H1 (cell line): ENCODE results near the gene LDB1. TPM values are rescaled to one million over a fixed set of nuclear protein-coding genes. Genes with fewer than 3 reads are reported as not detected.

ENCODE experiments used
- CTCF ChIA-PET: fragments of 300-600 bp; sonication (Branson Sonifier 250); formaldehyde crosslinking; loops from one replicate; lab custom pipeline; 2021; ENCODE audit not compliant: partially characterized antibody; lab: Charles Lee
- POLR2A ChIA-PET: fragments of 300-600 bp; sonication (Branson Sonifier 250); formaldehyde crosslinking; loops from one replicate; lab custom pipeline; 2021; ENCODE audit warnings: inconsistent platforms; ENCODE audit not compliant: partially characterized antibody; lab: Charles Lee
- DNase-seq, 2 experiments: peaks; one replicate each; pipeline versions ENCODE4 v3.0.0 to v3.0.0-alpha.2; 2010 to 2022; ENCODE audit warnings: low spot score in 2 of 2, low read depth in 1 of 2, mixed read lengths in 1 of 2
- FAIRE-seq: peaks from 2 replicates; lab custom pipeline; 2011; peaks lifted over from hg19 to GRCh38; lab: Jason Lieb, UNC
- H2AFZ ChIP-seq: 2 replicates; pipeline ENCODE4 v1.8.1; 2012; ENCODE audit warnings: low read length, inconsistent platforms
- H2AK5ac ChIP-seq: 2 replicates; pipeline ENCODE4 v1.6.1; 2013; ENCODE audit warnings: low read depth, low read length
- H2BK120ac ChIP-seq: replicated peaks from 2 replicates; pipeline ENCODE3; 2013; ENCODE audit warnings: low read depth, low read length, inconsistent platforms
- H2BK12ac ChIP-seq: 2 replicates; pipeline ENCODE4 v1.6.1; 2013; ENCODE audit warnings: low read depth, low read length
- H2BK15ac ChIP-seq: 2 replicates; pipeline ENCODE4 v1.6.1; 2013; ENCODE audit warnings: low read length
- H2BK20ac ChIP-seq: 2 replicates; pipeline ENCODE4 v1.6.1; 2013; ENCODE audit warnings: low read length
- H2BK5ac ChIP-seq: 2 replicates; pipeline ENCODE4 v1.6.1; 2013; ENCODE audit warnings: low read depth, low read length
- H3K14ac ChIP-seq: 2 replicates; pipeline ENCODE4 v1.6.1; 2013; ENCODE audit warnings: inconsistent platforms; ENCODE audit not compliant: insufficient read length
- H3K18ac ChIP-seq: 2 replicates; pipeline ENCODE4 v1.6.1; 2013; ENCODE audit warnings: low read length; ENCODE audit errors: extremely low read depth
- H3K23ac ChIP-seq: 2 replicates; pipeline ENCODE4 v1.6.1; 2013; ENCODE audit warnings: inconsistent platforms; ENCODE audit not compliant: insufficient read length
- H3K23me2 ChIP-seq: 2 replicates; pipeline ENCODE4 v1.6.1; 2013; ENCODE audit warnings: low read depth, low read length
- H3K27ac ChIP-seq: 2 replicates; pipeline ENCODE4 v1.6.1; 2011; ENCODE audit warnings: low read depth, low read length, inconsistent platforms
- H3K27me3 ChIP-seq, 4 experiments: replicated peaks in 1 of 4; 1 replicate in 1 of 4; 2 replicates in 3 of 4; pipeline versions ENCODE4 v1.6.1 to v1.8.1; 2011 to 2013; ENCODE audit warnings: low read length in 3 of 4, mild to moderate bottlenecking in 3 of 4, inconsistent platforms in 2 of 4, mixed read lengths in 2 of 4, moderate library complexity in 1 of 4; ENCODE audit not compliant: control insufficient read depth in 3 of 4, insufficient read depth in 3 of 4; ENCODE audit errors: extremely low read depth in 1 of 4
- H3K36me3 ChIP-seq, 4 experiments: 2 replicates each; pipeline versions ENCODE4 v1.6.1 to v1.8.1; 2011 to 2013; ENCODE audit warnings: mild to moderate bottlenecking in 4 of 4, low read length in 3 of 4, moderate library complexity in 2 of 4, control low read depth in 1 of 4, inconsistent platforms in 1 of 4; ENCODE audit not compliant: insufficient read depth in 4 of 4, control insufficient read depth in 2 of 4
- H3K4ac ChIP-seq: replicated peaks from 2 replicates; pipeline ENCODE3; 2013; ENCODE audit warnings: low read length, low read depth, mixed read lengths, inconsistent platforms; ENCODE audit not compliant: insufficient read length
- H3K4me1 ChIP-seq, 4 experiments: replicated peaks in 1 of 4; 1 replicate in 1 of 4; 2 replicates in 3 of 4; pipeline versions ENCODE4 v1.6.1 to v1.8.1; 2011 to 2013; ENCODE audit warnings: low read length in 3 of 4, inconsistent platforms in 2 of 4, mixed read lengths in 1 of 4; ENCODE audit not compliant: insufficient read depth in 4 of 4, control insufficient read depth in 3 of 4
- H3K4me2 ChIP-seq, 2 experiments: 2 replicates each; pipeline versions ENCODE4 v1.6.1 to v1.8.1; 2011 to 2013; ENCODE audit warnings: low read depth in 2 of 2, low read length in 2 of 2, control low read depth in 1 of 2, inconsistent platforms in 1 of 2, mild to moderate bottlenecking in 1 of 2; ENCODE audit not compliant: insufficient read depth in 1 of 2
- H3K4me3 ChIP-seq, 4 experiments: fragments of 200-600, 300-600 bp in 1 of 4; sonication (generic), shearing (Covaris generic), sonication (Bioruptor Twin) in 1 of 4; 2 replicates each; pipeline versions ENCODE4 v1.5.1 to v1.8.1; 2011 to 2016; ENCODE audit warnings: low read length in 4 of 4, low read depth in 3 of 4, control low read depth in 2 of 4, inconsistent platforms in 2 of 4, mild to moderate bottlenecking in 2 of 4, mixed read lengths in 1 of 4, moderate library complexity in 1 of 4; ENCODE audit not compliant: insufficient read depth in 2 of 4; ENCODE audit errors: extremely low read depth in 1 of 4
- H3K56ac ChIP-seq: replicated peaks from 2 replicates; pipeline ENCODE3; 2013; ENCODE audit warnings: low read depth, mild to moderate bottlenecking, mixed read lengths, low read length, inconsistent platforms; ENCODE audit not compliant: insufficient read length
- H3K79me1 ChIP-seq: 2 replicates; pipeline ENCODE4 v1.6.1; 2013; ENCODE audit warnings: low read depth, low read length, control low read depth
- H3K79me2 ChIP-seq, 2 experiments: 2 replicates each; pipeline versions ENCODE4 v1.6.1 to v1.8.1; 2012 to 2013; ENCODE audit warnings: low read length in 2 of 2, mild to moderate bottlenecking in 2 of 2, inconsistent platforms in 1 of 2; ENCODE audit not compliant: insufficient read depth in 2 of 2, control insufficient read depth in 1 of 2
- H3K9ac ChIP-seq, 4 experiments: replicated peaks in 1 of 4; 1 replicate in 1 of 4; 2 replicates in 3 of 4; pipeline versions ENCODE4 v1.6.1 to v1.8.1; 2011 to 2013; ENCODE audit warnings: low read depth in 3 of 4, low read length in 3 of 4, control low read depth in 2 of 4, mild to moderate bottlenecking in 2 of 4, moderate library complexity in 2 of 4, inconsistent platforms in 1 of 4; ENCODE audit errors: extremely low read depth in 1 of 4
- H3K9me3 ChIP-seq, 2 experiments: 2 replicates each; pipeline versions ENCODE4 v1.6.1 to v1.8.1; 2012 to 2013; ENCODE audit warnings: mild to moderate bottlenecking in 2 of 2, moderate library complexity in 2 of 2, control low read depth in 1 of 2, inconsistent platforms in 1 of 2, low read depth in 1 of 2, low read length in 1 of 2, mixed read lengths in 1 of 2; ENCODE audit not compliant: insufficient read depth in 2 of 2
- H4K20me1 ChIP-seq, 2 experiments: replicated peaks in 1 of 2; 2 replicates each; pipeline versions ENCODE3 to v1.8.1; 2011 to 2013; ENCODE audit warnings: inconsistent platforms in 2 of 2, low read length in 2 of 2, mild to moderate bottlenecking in 1 of 2; ENCODE audit not compliant: insufficient read depth in 2 of 2, control insufficient read depth in 1 of 2
- H4K5ac ChIP-seq: 2 replicates; pipeline ENCODE4 v1.6.1; 2013; ENCODE audit warnings: low read length, low read depth, mixed read lengths, inconsistent platforms; ENCODE audit not compliant: insufficient read length
- H4K8ac ChIP-seq: 2 replicates; pipeline ENCODE4 v1.8.0; 2013; ENCODE audit warnings: mild to moderate bottlenecking, moderate library complexity, low read length, inconsistent platforms; ENCODE audit not compliant: insufficient read depth; ENCODE audit errors: extremely low read depth
- H4K91ac ChIP-seq: replicated peaks from 2 replicates; pipeline ENCODE3; 2013; ENCODE audit warnings: low read length, mixed read lengths, inconsistent platforms; ENCODE audit not compliant: insufficient read length
- HDAC6 ChIP-seq: IDR thresholded peaks from one replicate; pipeline ENCODE4 v1.7.1; 2012; ENCODE audit warnings: low read depth, mild to moderate bottlenecking, inconsistent platforms, low read length, moderate library complexity
- POLR2A ChIP-seq, 2 experiments: IDR thresholded peaks; 1 replicate in 1 of 2; 2 replicates in 1 of 2; pipeline ENCODE4 v1.6.1; 2011; ENCODE audit warnings: low read depth in 2 of 2, low read length in 2 of 2, mild to moderate bottlenecking in 2 of 2; ENCODE audit errors: control extremely low read depth in 1 of 2
- POLR2AphosphoS5 ChIP-seq: IDR thresholded peaks from 2 replicates; pipeline ENCODE4 v1.6.1; 2011; ENCODE audit warnings: low read depth, low read length
- WGBS, 2 experiments: shearing (Covaris generic) in 1 of 2; methylation state at CpG; one replicate each; pipeline versions ENCODE4 v1.1.6 to v1.1.7; 2013 to 2015; ENCODE audit warnings: low lambda C conversion rate in 2 of 2, mixed read lengths in 2 of 2, inconsistent platforms in 1 of 2, low coverage in 1 of 2, missing lambda C conversion rate in 1 of 2; ENCODE audit not compliant: insufficient replicate concordance in 2 of 2, insufficient coverage in 1 of 2, insufficient read length in 1 of 2; ENCODE audit errors: extremely low coverage in 1 of 2, missing lambda C conversion rate in 1 of 2; 5-methylcytosine and 5-hydroxymethylcytosine counted together
- polyA plus RNA-seq, 7 experiments: library from polyadenylated mRNA; depleted of rRNA in 3 of 7; stranded (reverse) in 5 of 7; unstranded in 2 of 7; fragments of >200 nt in 5 of 7; fragments of 200-250 nt in 2 of 7; gene quantifications; 1 replicate in 5 of 7; 2 replicates in 1 of 7; 4 replicates in 1 of 7; pipeline versions ENCODE4 v1.2.1 to v1.2.3, GENCODE V29; 2011 to 2013; ENCODE audit warnings: missing spikeins in 2 of 7, mixed read lengths in 2 of 7
- total RNA-seq: library from RNA; stranded (reverse); fragmentation: NEBNext Ultra II Directional; extraction: Animal tissue kit (Norgen Biotek cat#: 25700); gene quantifications from 2 replicates; pipeline ENCODE4 v1.2.1, GENCODE V29; 2021

Gene LDB1
- total and polyA plus RNA-seq, 2 of the 8 experiments (the other 6 are each of a cell fraction or from before 2014, with no cell fraction given), result 88.4 to 138 TPM

GRCh38 chr10:102159831-102160230 lies 39.7 kb upstream of the LDB1 start:
- Histone ChIP-seq H3K18ac (no peak overlapping the region), H3K23ac (no peak overlapping the region), H3K27me3 (no peaks in the 10 kb centered on the region), H2BK120ac (no peak overlapping the region), H4K20me1 (peaks cover 12 to 17% of the 10 kb centered on the region in 2 experiments), H3K27ac (no peak overlapping the region), H3K56ac (no peak overlapping the region), H3K9me3 (no peaks in the 10 kb centered on the region), H3K9ac (no peak overlapping the region), H3K4me2 (no peak overlapping the region), H4K5ac (no peak overlapping the region), H2BK15ac (no peak overlapping the region), H3K79me1 (0 out of 2 replicates have a peak, but pooled peaks cover 7% of the 10 kb centered on the region), H4K8ac (no peak overlapping the region), H3K23me2 (no peaks in the 10 kb centered on the region), H2AFZ (no peak overlapping the region), H3K4me3 (no peak overlapping the region), H3K36me3 (peaks cover 50 to 74% (median 67%) of the 10 kb centered on the region in 4 experiments), H4K91ac (no peak overlapping the region), H3K4ac (no peak overlapping the region), H2BK12ac (no peak overlapping the region), H3K4me1 (peaks cover 0 to 4% (median 0%) of the 10 kb centered on the region in 4 experiments; a peak in 1 of 7 replicates), H2BK20ac (no peak overlapping the region), H2BK5ac (no peak overlapping the region), H3K14ac (no peak overlapping the region), H2AK5ac (no peak overlapping the region), H3K79me2 (peaks cover 9 to 26% of the 10 kb centered on the region in 2 experiments)
- TF ChIP-seq POLR2AphosphoS5 (peak; percentile 47; the same call in 1 of the 2 replicates), POLR2A (IDR thresholded peaks at IDR 0.05; ENCODE audit: control extremely low read depth in 1 of 2, low read depth in 2 of 2, low read length in 2 of 2) (peak in 1 of 2 experiments; percentile 33; a peak in 1 of 3 replicates), HDAC6 (no peak)
- no peak for DNase-seq
- CTCF ChIA-PET, result interaction anchor here (0.7 to 5.2 kb wide), 6 partner anchors 10 to 234 kb away, joined by 3 to 28 read pairs (median 3); no protein-coding TSS in a partner anchor
- 95% methylated on average over 4 of the region's 4 CpGs; no CpG with 5 or more reads in 1 of the 2 experiments for whole genome bisulfite sequencing, 2 experiments
- FAIRE-seq, result no peak
- POLR2A ChIA-PET, result interaction anchor here (1.1 to 17.3 kb wide), 5 partner anchors 9 to 54 kb away, joined by 3 to 408 read pairs (median 4); partner anchors contain the start of gene NOLC1
